T-helper 1 cell treated with Interleukin-12 subunit alpha and Interleukin-12 subunit beta and Interleukin-4 antibody, amounts not matched to agents 30 μg/mL and 1 μg/mL, for 36 hours (primary cell): ENCODE results near the gene AP4S1.
"Not testable (repeated sequence)": the region's sequence is repeated elsewhere in the genome, so short reads cannot be mapped to it uniquely, and the experiment has no call there.

Experiments
- H3K27ac Mint-ChIP-seq: one replicate; pipeline ENCODE4 v1.8.0; 2021; ENCODE audit warnings: mild to moderate bottlenecking, mixed read lengths
- H3K27me3 Mint-ChIP-seq: one replicate; pipeline ENCODE4 v1.8.0; 2021; ENCODE audit warnings: low read depth, mixed read lengths
- H3K36me3 Mint-ChIP-seq: one replicate; pipeline ENCODE4 v1.8.0; 2021; ENCODE audit warnings: low read depth, mixed read lengths
- H3K4me1 Mint-ChIP-seq: one replicate; pipeline ENCODE4 v1.8.0; 2021; ENCODE audit warnings: low read depth, mixed read lengths
- H3K4me3 Mint-ChIP-seq: one replicate; pipeline ENCODE4 v1.8.0; 2021; ENCODE audit warnings: mild to moderate bottlenecking, moderate library complexity, mixed read lengths
- H3K9me3 Mint-ChIP-seq: one replicate; pipeline ENCODE4 v1.8.0; 2021; ENCODE audit warnings: mixed read lengths

AP4S1 gene

DNA sequence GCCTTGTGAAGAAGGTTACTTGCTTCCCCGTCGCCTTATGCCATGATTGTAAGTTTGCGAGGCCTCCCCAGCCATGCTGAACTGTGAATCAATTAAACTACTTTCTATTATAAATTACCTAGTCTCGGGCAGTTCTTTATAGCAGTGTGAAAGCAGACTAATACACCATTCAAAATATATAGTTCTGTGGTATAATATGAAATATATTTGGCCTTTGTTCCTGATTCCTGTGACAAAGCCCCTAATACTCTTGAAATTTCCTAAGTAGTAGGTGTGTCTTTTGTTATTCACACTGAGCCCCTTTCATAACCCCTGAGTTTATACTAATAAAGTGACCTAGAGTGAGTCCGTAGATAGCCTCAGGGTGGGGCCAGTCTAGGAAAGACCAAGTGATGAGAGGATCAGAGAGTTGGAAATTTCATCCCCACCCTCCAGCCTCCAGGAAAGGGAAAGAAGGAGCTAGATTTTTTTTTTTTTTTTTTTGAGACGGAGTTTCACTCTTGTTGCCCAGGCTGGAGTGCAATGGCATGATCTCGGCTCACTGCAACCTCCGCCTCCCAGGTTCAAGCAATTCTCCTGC, 20.1 kb downstream of the AP4S1 start:
- Mint-ChIP-seq H3K36me3 (no peaks in the 10 kb centered on the region), H3K27ac (no peak overlapping the region), H3K27me3 (no peaks in the 10 kb centered on the region)

DNA sequence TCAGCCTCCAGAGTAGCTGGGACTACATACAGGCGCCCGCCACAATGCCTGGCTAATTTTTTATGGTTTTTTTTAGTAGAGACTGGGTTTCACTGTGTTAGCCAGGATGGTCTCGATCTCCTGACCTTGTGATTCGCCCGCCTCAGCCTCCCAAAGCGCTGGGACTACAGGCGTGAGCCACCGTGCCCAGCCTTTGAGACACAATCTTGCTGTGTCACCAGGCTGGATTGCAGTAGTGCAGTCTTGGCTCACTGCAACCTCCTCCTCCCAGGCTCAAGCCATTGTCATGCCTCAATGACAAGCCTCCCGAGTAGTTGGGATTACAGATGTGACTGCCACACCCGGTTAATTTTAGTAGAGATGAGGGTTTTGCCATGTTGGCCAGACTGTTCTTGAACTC, 22.1 kb downstream of the AP4S1 start:
- Mint-ChIP-seq H3K36me3 (no peaks in the 10 kb centered on the region), H3K27me3 (no peaks in the 10 kb centered on the region), H3K4me1 (peaks cover 3% of the 10 kb centered on the region), H3K4me3 (no peak overlapping the region), H3K9me3 (no peaks in the 10 kb centered on the region), H3K27ac (no peak overlapping the region)

More for the DNA sequence above, 20.1 kb downstream of the AP4S1 start:
- Mint-ChIP-seq H3K9me3 (no peaks in the 10 kb centered on the region), H3K4me1 (peaks cover 3% of the 10 kb centered on the region), H3K4me3 (no peak overlapping the region)

DNA sequence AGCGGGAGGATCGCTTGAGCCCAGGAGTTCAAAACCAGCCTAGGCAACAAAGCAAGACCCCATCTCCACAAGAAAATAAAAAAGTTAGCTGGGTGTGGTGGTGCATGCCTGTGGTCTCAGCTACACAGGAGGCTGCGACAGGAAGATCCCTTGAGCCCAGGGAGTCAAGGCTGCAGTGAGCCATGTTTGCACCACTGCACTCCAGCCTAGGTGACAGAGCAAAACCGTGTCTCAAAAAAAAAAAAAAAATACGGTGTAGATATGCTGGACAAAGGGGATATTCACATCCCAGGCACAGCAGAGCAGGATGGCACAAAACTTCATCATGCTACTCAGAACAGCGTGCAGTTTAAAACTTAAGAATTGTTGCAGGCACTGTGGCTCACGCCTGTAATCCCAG, 25.6 kb downstream of the AP4S1 start:
- no peak overlapping the region for H3K4me3 Mint-ChIP-seq
- H3K36me3 Mint-ChIP-seq: no peaks in the 10 kb centered on the region
- H3K27ac Mint-ChIP-seq: no peak overlapping the region
- H3K27me3 Mint-ChIP-seq: no peaks in the 10 kb centered on the region
- peaks cover 3% of the 10 kb centered on the region for H3K4me1 Mint-ChIP-seq
- no peaks in the 10 kb centered on the region for H3K9me3 Mint-ChIP-seq

DNA sequence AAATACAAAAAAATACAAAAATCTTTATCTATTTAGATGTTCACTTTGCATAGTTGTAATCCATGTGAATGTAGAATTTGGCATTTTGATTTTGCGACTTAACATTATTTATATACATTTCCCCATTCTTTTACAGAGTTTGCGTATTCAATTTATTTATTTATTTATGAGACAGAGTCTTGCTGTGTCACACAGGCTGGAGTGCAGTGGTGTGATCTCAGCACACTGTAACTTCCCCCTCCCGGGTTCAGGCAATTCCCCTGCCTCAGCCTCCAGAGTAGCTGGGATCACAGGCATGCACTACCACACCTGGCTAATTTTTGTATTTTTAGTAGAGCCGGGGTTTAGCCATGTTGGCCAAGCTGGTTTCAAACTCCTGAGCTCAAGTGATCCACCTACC, 26.1 kb downstream of the AP4S1 start:
- H3K9me3 Mint-ChIP-seq: no peaks in the 10 kb centered on the region
- H3K4me1 Mint-ChIP-seq: peaks cover 3% of the 10 kb centered on the region
- H3K36me3 Mint-ChIP-seq: no peaks in the 10 kb centered on the region
- no peak overlapping the region for H3K27ac Mint-ChIP-seq
- H3K27me3 Mint-ChIP-seq: no peaks in the 10 kb centered on the region
- H3K4me3 Mint-ChIP-seq: no peak overlapping the region

DNA sequence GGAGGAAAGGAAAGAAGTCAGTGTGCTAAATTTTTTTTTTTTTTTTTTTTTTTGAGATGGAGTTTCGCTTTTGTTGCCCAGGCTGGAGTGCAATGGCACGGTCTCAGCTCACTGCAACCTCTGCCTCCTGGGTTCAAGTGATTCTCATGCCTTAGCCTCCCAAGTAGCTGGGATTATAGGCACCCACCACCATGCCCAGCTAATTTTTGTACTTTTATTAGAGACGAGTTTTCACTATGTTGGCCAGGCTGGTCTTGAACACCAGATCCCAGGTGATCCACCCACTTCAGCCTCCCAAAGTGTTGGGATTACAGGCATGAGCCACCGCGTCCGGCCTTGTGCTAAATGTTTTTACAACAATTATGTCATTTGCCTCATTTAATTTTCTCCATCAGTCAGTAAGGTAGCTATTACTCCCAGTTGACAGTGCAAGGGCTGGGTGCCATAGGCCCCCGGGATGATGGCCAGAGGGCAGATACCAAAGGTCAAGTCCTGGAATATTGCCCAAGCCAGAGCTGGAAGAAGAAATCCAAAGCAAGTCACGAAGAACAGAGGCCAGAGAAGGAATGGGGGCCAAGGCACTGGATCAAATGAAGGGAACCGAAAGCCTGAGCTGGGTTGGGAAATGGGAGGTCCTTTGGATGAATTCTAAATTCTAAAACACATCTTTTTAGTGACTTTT, 27.6 kb downstream of the AP4S1 start:
- not testable (repeated sequence) for H3K27me3 Mint-ChIP-seq, H3K9me3 Mint-ChIP-seq, H3K4me3 Mint-ChIP-seq, H3K4me1 Mint-ChIP-seq, H3K36me3 Mint-ChIP-seq, H3K27ac Mint-ChIP-seq

DNA sequence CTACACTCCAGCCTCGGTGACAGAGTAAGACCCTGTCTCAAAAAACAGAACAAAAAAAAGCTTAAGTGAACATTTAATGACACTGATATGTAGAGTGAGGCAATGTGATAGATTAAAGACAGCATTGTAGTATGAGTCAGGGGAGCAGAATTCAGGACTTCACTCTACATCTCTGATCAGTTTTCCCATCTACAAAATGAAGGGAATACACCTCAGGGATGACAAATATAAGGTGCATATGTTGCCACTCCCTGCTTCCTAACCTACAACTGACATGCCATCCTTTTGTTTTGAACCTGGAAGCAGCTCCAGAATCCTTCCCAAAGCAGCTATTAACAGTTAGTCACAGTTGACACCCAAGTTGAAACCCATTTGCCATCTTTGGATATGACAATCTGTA, 31.6 kb downstream of the AP4S1 start:
- Mint-ChIP-seq H3K4me3 (no peak overlapping the region), H3K27ac (no peak overlapping the region), H3K36me3 (no peaks in the 10 kb centered on the region), H3K9me3 (no peaks in the 10 kb centered on the region), H3K4me1 (peaks cover 1% of the 10 kb centered on the region), H3K27me3 (no peaks in the 10 kb centered on the region)

DNA sequence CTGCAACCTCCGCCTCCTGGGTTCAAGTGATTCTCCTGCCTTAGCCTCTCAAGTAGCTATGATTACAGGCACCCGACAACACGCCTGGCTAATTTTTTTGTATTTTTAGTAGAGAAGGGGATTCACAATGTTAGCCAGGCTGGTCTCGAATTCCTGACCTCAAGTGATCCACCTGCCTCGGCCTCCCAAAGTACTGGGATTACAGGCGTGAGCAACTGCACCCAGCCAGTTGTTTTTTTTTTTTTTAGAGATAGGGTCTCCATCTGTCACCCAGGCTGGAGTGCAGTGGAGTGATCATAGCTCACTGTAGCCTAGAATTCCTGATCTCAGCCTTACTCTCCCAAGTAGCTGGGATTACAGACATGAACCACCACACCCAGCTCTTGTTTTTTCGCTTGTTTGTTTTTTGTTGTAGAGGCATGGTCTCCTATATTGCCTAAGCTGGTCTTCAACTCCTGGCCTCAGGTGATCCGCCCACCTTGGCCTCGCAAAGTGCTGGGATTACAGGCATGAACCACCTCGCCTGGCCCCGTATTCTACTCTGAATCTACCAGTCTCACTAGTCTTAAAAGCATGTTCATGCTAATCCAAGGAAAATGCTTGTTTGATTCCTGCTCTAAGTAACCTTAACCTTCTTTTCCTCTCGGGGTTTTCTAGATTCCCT, 32.4 kb downstream of the AP4S1 start:
- Mint-ChIP-seq H3K9me3 (no peaks in the 10 kb centered on the region), H3K27me3 (no peaks in the 10 kb centered on the region), H3K4me3 (no peak overlapping the region), H3K27ac (no peak overlapping the region), H3K4me1 (peaks cover 1% of the 10 kb centered on the region), H3K36me3 (no peaks in the 10 kb centered on the region)

DNA sequence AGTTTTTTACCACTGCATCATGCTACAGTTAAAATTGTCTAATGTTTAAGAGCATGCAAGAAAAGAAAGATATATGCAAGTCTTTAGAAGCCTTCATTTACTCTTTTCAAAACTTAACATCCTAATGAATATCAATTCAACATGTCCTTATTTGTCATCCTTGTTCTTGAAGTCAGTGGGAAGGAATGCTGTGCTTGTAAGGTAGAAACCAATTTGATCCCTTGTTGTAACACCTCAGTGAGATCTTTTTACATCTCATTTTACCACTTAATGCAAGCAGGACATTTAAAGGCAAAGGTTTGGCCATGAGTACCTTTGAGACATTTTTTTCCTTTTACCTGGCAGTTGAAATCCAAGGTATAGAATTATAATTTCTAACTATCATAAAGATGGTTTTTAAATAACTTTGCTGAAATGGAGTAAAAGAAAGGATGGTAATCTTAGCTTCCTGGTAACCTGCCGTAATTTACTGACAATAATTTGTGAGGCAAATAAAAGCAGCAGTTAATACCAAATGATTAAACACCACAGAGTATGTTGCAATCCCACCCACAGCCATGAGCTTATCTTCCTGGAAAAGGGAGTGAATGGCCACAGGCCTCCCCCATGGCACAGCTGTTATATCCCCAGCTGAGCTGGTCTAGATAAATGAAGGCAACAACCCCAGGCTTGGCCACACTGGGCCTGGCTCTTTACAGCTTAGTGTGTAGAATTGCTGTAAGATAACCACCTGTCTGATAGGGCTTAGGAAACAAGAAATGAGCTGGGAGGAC, 33.9 kb downstream of the AP4S1 start:
- no peaks in the 10 kb centered on the region for H3K36me3 Mint-ChIP-seq
- H3K9me3 Mint-ChIP-seq: no peaks in the 10 kb centered on the region
- peaks cover 1% of the 10 kb centered on the region for H3K4me1 Mint-ChIP-seq
- no peak overlapping the region for H3K27ac Mint-ChIP-seq
- H3K27me3 Mint-ChIP-seq: no peaks in the 10 kb centered on the region
- H3K4me3 Mint-ChIP-seq: no peak overlapping the region

DNA sequence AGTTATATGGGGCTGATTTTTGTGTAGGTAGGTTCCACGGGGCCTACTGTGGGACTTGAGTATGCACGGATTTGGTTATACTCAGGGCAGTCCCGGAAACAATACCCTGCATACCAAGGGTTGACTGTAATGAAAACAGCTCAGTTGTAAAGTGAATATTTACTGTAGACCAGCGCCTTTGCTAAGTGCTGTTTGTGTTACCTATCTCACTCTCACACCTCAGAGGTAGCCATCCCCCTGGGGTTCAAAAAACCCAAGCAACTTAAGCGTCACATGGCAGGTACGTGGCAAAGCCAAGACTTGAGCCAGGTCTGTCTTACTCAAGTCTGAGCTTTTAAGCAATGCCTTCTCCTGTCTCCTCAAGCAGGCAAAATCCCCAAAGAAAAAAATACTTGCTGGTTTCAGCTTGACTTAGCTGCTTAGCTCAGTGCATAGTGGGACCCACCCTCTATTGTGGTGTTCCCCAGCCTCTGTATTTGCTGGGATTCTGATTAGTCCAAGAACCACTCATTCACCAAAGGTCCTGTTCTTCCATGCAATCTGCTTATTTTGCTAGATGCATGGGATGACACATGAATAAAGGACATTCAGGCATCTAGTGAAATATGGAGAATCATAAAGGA, 34.9 kb downstream of the AP4S1 start:
- Mint-ChIP-seq H3K4me1 (peaks cover 1% of the 10 kb centered on the region), H3K27me3 (no peaks in the 10 kb centered on the region), H3K36me3 (no peaks in the 10 kb centered on the region), H3K4me3 (no peak overlapping the region), H3K27ac (no peak overlapping the region), H3K9me3 (no peaks in the 10 kb centered on the region)

DNA sequence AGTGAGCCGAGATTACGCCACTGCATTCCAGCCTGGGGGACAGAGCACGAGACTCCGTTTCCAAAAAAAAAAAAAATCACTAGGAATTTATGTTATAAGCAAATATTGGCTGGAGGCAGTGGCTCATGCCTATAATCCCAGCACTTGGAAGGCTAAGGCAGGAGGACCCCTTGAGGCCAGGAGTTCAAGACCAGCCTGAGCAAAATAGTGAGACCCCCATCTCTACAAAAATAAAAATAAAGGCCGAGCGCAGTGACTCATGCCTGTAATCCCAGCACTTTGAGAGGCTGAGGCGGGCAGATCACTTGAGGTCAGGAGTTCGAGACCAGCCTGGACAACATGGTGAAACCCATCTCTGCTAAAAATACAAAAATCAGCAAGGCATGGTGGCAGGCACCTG, 37.5 kb downstream of the AP4S1 start:
- H3K27me3 Mint-ChIP-seq, H3K36me3 Mint-ChIP-seq, H3K9me3 Mint-ChIP-seq, H3K27ac Mint-ChIP-seq, H3K4me1 Mint-ChIP-seq, H3K4me3 Mint-ChIP-seq: not testable (repeated sequence)

DNA sequence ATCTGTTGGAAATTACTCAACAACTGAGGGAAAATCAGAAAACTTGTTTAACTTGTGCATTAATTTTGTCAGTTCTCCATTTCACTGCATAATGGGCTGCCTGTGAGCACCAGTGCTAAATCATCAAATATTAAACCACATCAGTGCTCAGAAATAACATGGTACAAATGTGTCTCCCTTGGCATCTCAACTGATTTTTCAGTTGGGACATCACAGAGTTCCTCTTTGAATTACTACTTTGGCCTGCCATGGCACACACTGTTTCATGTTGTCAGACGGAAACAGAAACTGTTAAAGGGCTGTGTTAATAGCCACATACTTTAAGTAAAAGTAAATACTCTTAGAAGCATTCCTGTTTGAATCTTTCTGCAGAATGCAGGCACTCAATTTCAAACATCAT, 42.8 kb downstream of the AP4S1 start:
- H3K36me3 Mint-ChIP-seq: no peaks in the 10 kb centered on the region
- H3K4me1 Mint-ChIP-seq: no peaks in the 10 kb centered on the region
- H3K27me3 Mint-ChIP-seq: no peaks in the 10 kb centered on the region
- no peak overlapping the region for H3K27ac Mint-ChIP-seq
- no peaks in the 10 kb centered on the region for H3K9me3 Mint-ChIP-seq
- H3K4me3 Mint-ChIP-seq: no peak overlapping the region

DNA sequence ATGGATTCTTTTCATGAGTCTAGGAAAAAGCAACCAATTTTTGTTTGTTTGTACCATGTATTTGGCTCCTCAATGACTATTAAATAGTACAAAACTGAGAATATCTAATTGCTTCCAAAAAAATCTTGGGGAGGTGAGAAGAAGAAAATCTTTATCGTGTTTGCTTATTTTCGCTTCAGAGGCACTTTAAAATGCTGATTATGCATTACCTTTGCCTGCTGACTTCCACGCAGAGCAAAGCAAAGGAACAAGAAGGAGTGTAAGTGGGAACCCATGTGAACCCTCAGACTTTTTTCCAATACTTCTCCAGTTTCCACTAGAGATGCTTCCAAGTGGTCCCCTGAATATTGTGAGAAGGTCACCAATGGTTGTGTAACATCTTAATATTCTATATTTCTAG, 43.9 kb downstream of the AP4S1 start:
- Mint-ChIP-seq H3K4me1 (no peaks in the 10 kb centered on the region), H3K27ac (no peak overlapping the region), H3K36me3 (no peaks in the 10 kb centered on the region), H3K9me3 (no peaks in the 10 kb centered on the region), H3K27me3 (no peaks in the 10 kb centered on the region), H3K4me3 (no peak overlapping the region)

DNA sequence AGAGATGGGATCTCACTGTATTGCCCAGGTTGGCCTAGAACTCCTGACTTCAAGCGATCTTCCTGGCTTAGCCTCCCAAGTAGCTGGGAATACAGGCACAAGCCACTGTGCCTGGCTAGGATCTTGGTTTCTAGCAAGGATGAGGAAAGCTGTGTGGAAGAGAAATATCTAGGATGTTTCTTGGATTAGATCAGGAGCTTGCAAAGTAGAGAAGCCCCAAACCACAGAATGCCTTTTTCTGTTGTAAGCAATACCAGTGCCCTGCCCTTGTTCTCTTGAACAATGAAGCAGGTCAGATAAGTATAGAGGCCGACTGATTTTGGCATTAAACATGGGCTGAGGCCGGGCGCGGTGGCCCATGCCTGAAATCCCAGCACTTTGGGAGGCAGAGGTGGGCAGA, 45.0 kb downstream of the AP4S1 start:
- H3K4me1 Mint-ChIP-seq: no peaks in the 10 kb centered on the region
- no peak overlapping the region for H3K4me3 Mint-ChIP-seq
- peaks cover 4% of the 10 kb centered on the region for H3K36me3 Mint-ChIP-seq
- no peak overlapping the region for H3K27ac Mint-ChIP-seq
- no peaks in the 10 kb centered on the region for H3K9me3 Mint-ChIP-seq
- no peaks in the 10 kb centered on the region for H3K27me3 Mint-ChIP-seq

DNA sequence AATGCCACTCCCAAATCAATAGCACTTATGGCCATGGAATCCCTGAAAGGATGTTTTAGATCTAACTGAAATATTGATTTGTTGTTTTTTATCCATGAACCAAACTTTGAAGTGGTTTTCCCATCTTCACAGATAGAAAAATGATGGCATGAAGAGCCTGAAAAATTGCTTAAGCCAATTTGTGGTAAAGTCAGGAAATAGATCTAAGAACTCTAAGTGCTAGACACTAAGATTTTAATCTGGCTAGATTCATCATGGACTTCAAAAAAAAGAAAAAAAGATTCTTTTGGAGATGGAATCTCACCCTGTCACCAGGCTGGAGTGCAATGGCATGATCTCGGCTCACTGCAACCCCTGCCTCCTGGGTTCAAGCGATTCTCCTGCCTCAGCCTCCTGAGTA, 45.7 kb downstream of the AP4S1 start:
- no peaks in the 10 kb centered on the region for H3K4me1 Mint-ChIP-seq
- H3K36me3 Mint-ChIP-seq: peaks cover 5% of the 10 kb centered on the region
- H3K27ac Mint-ChIP-seq: no peak overlapping the region
- H3K27me3 Mint-ChIP-seq: no peaks in the 10 kb centered on the region
- no peaks in the 10 kb centered on the region for H3K9me3 Mint-ChIP-seq
- no peak overlapping the region for H3K4me3 Mint-ChIP-seq
